Osteoblast (primary cell): ENCODE measurements around the gene PHACTR1. TPM values are rescaled to one million over a fixed set of nuclear protein-coding genes. Genes with fewer than 3 reads are reported as not detected.

Experiments
- DNase-seq: peaks from one replicate; pipeline ENCODE4 v3.0.0; 2011; ENCODE audit warnings: low spot score, mixed read lengths; ENCODE audit not compliant: insufficient read length; ENCODE audit errors: missing footprints
- H2AFZ ChIP-seq: 2 replicates; pipeline ENCODE4 v1.6.0; 2011; ENCODE audit warnings: mild to moderate bottlenecking, low read length
- H3K27ac ChIP-seq: 2 replicates; pipeline ENCODE4 v1.5.1; 2011; ENCODE audit warnings: mild to moderate bottlenecking, low read depth, low read length, moderate library complexity
- H3K27me3 ChIP-seq: 2 replicates; pipeline ENCODE4 v1.6.0; 2012; ENCODE audit warnings: mild to moderate bottlenecking, control low read depth, inconsistent platforms, low read length, moderate library complexity; ENCODE audit not compliant: insufficient read depth
- H3K36me3 ChIP-seq: 2 replicates; pipeline ENCODE4 v1.5.1; 2011; ENCODE audit warnings: mild to moderate bottlenecking, low read length, control low read depth, moderate library complexity; ENCODE audit not compliant: insufficient read depth
- H3K4me1 ChIP-seq: 2 replicates; pipeline ENCODE4 v1.5.1; 2011; ENCODE audit warnings: mild to moderate bottlenecking, low read length, control low read depth, moderate library complexity; ENCODE audit not compliant: insufficient read depth
- H3K4me2 ChIP-seq: 2 replicates; pipeline ENCODE4 v1.6.0; 2011; ENCODE audit warnings: mild to moderate bottlenecking, low read length; ENCODE audit not compliant: insufficient read depth
- H3K4me3 ChIP-seq: fragments of 200-600 bp; sonication (generic); 3 replicates; pipeline ENCODE4 v1.5.1; 2012; ENCODE audit warnings: mild to moderate bottlenecking, low read length, inconsistent platforms; ENCODE audit not compliant: insufficient read depth
- H3K79me2 ChIP-seq: 2 replicates; pipeline ENCODE4 v1.6.0; 2012; ENCODE audit warnings: mild to moderate bottlenecking, low read length, control low read depth, inconsistent platforms; ENCODE audit not compliant: insufficient read depth
- H3K9me3 ChIP-seq: 2 replicates; pipeline ENCODE4 v1.5.1; 2011; ENCODE audit warnings: low read depth, low read length, control low read depth
- H4K20me1 ChIP-seq: 2 replicates; pipeline ENCODE4 v1.6.0; 2012; ENCODE audit warnings: mild to moderate bottlenecking, low read length, control low read depth; ENCODE audit not compliant: insufficient read depth
- CTCF ChIP-seq: IDR thresholded peaks from 2 replicates; pipeline ENCODE4 v1.5.1; 2011; ENCODE audit warnings: mild to moderate bottlenecking, low read depth, low read length, moderate library complexity; ENCODE audit errors: extremely low read depth
- total RNA-seq: library from RNA; depleted of rRNA; stranded (reverse); fragments of >200 nt; gene quantifications from 2 replicates; pipeline ENCODE4 v1.2.3, GENCODE V29; 2012

Gene PHACTR1
- total RNA-seq, 1 donor, result 0.36 TPM

DNA sequence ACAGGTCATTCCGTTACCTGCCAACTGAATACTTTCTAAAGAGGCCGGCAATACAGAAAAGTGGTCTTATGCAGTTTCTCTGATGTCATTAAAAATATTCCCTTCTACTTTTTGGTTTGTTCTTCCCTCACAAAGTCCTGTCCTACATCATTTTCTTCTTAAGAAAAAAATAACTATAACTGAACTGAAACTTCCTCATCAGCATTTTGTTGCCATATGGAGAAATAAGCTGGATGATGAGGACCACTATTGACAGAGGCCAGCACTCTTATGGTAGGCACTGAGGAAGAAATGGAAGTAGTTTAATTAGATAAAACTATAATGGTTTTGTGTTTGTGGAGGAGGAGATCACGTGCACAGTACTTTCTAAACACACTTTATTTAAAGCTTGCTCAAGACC lies 274.9 kb downstream of the PHACTR1 start:
- H3K27ac ChIP-seq, result no peak overlapping the region
- no peak for DNase-seq

GRCh38 chr6:12992770-12993169 lies 276.2 kb downstream of the PHACTR1 start:
- H3K36me3 ChIP-seq, result no peaks in the 10 kb centered on the region
- no peak overlapping the region for H3K4me3 ChIP-seq
- DNase-seq, result no peak
- H4K20me1 ChIP-seq, result no peaks in the 10 kb centered on the region
- H3K27me3 ChIP-seq, result no peaks in the 10 kb centered on the region
- no peak overlapping the region for H3K27ac ChIP-seq
- no peak overlapping the region for H2AFZ ChIP-seq
- no peaks in the 10 kb centered on the region for H3K79me2 ChIP-seq
- no peak for TF ChIP-seq CTCF
- no peak overlapping the region for H3K4me2 ChIP-seq
- H3K4me1 ChIP-seq, result no peaks in the 10 kb centered on the region
- no peaks in the 10 kb centered on the region for H3K9me3 ChIP-seq

More for the DNA sequence above, 274.9 kb downstream of the PHACTR1 start:
- H3K4me1 ChIP-seq, result no peaks in the 10 kb centered on the region
- no peaks in the 10 kb centered on the region for H4K20me1 ChIP-seq
- no peaks in the 10 kb centered on the region for H3K36me3 ChIP-seq
- no peak overlapping the region for H3K4me2 ChIP-seq
- H3K9me3 ChIP-seq, result no peaks in the 10 kb centered on the region
- no peaks in the 10 kb centered on the region for H3K27me3 ChIP-seq
- H2AFZ ChIP-seq, result no peak overlapping the region
- H3K4me3 ChIP-seq, result no peak overlapping the region
- no peak for TF ChIP-seq CTCF
- no peaks in the 10 kb centered on the region for H3K79me2 ChIP-seq

DNA sequence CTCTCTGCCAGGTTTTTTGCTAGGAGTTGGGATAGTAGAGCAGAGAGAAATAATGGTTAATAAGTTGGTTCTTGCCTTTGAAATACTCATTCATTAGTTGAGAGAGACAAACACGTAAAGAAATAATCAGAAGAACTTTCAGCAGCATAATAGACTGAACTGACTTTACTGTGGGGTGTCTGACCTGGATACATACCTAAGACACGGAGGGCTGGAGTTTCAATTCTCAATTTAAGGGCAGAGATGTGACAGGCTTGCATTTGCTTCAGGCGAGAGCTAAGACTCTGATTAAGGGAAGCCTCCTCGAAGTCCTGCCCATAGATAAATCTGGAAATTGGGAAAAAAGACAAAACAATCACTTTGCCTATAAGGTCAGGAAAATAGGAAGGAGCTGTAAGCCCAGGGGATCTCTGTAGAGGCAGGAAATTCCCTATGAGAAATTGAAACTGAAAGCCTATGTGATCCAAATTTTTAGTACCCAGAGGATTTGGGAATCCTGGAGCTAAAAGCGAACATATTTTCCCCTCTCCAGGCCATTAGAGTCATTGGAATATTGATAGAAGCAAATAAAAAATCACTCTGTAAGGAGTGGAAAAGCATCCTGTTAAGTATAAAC lies 276.8 kb downstream of the PHACTR1 start:
- no peak for DNase-seq
- no peak overlapping the region for H3K27ac ChIP-seq
- no peak overlapping the region for H2AFZ ChIP-seq
- H3K4me3 ChIP-seq, result no peak overlapping the region
- no peaks in the 10 kb centered on the region for H3K27me3 ChIP-seq
- H3K9me3 ChIP-seq, result no peaks in the 10 kb centered on the region
- H3K4me1 ChIP-seq, result no peaks in the 10 kb centered on the region
- H4K20me1 ChIP-seq, result no peaks in the 10 kb centered on the region
- no peaks in the 10 kb centered on the region for H3K79me2 ChIP-seq
- H3K36me3 ChIP-seq, result no peaks in the 10 kb centered on the region
- no peak for TF ChIP-seq CTCF
- no peak overlapping the region for H3K4me2 ChIP-seq

GRCh38 chr6:12995419-12995818 lies 278.9 kb downstream of the PHACTR1 start:
- DNase-seq, result no peak

More at GRCh38 chr6:12995419-12995818, 278.9 kb downstream of the PHACTR1 start:
- H3K27ac ChIP-seq, result no peak overlapping the region
- no peaks in the 10 kb centered on the region for H3K36me3 ChIP-seq
- H4K20me1 ChIP-seq, result no peaks in the 10 kb centered on the region
- H3K9me3 ChIP-seq, result no peaks in the 10 kb centered on the region
- no peak overlapping the region for H3K4me2 ChIP-seq
- no peaks in the 10 kb centered on the region for H3K79me2 ChIP-seq
- TF ChIP-seq CTCF, result no peak
- H3K27me3 ChIP-seq, result no peaks in the 10 kb centered on the region
- H3K4me3 ChIP-seq, result no peak overlapping the region
- no peaks in the 10 kb centered on the region for H3K4me1 ChIP-seq
- H2AFZ ChIP-seq, result no peak overlapping the region
